Caco-2 (cell line): ENCODE results near the gene DGCR2. TPM values are rescaled to one million over a fixed set of nuclear protein-coding genes. Genes with fewer than 3 reads are reported as not detected.
"Not testable (repeated sequence)": the region's sequence is repeated elsewhere in the genome, so short reads cannot be mapped to it uniquely, and the experiment has no call there.

Experiments used
- BruUV-seq: library from RNA; stranded (reverse); fragments of 400-500 nt; replicated peaks from 2 replicates; lab custom pipeline; 2021; lab: Mats Ljungman, UMichigan
- CTCF ChIA-PET: fragments of 300-600 bp; sonication (Branson Sonifier 250); formaldehyde crosslinking; loops from one replicate; lab custom pipeline; 2022; ENCODE audit warnings: antibody characterized with exemption; lab: Charles Lee
- POLR2A ChIA-PET: fragments of 300-600 bp; sonication (Branson Sonifier 250); formaldehyde crosslinking; loops from one replicate; lab custom pipeline; 2022; ENCODE audit warnings: antibody characterized with exemption; lab: Charles Lee
- DNase-seq, 2 experiments: peaks; one replicate each; pipeline versions ENCODE4 v3.0.0 to v3.0.0-alpha.2; 2020 to 2022
- H3K27me3 ChIP-seq: replicated peaks from 2 replicates; pipeline ENCODE4 v1.6.0; 2011; ENCODE audit warnings: low read length; ENCODE audit not compliant: control insufficient read depth, insufficient read depth
- H3K36me3 ChIP-seq: 2 replicates; pipeline ENCODE4 v1.5.1; 2011; ENCODE audit warnings: low read length; ENCODE audit not compliant: control insufficient read depth, insufficient read depth
- H3K4me1 ChIP-seq: fragments of 250-450 bp; sonication (Bioruptor Pico); 2 replicates; pipeline ENCODE4 v1.5.1; 2020; ENCODE audit warnings: mild to moderate bottlenecking
- H3K4me3 ChIP-seq: 2 replicates; pipeline ENCODE4 v1.5.1; 2011; ENCODE audit warnings: low read depth, mild to moderate bottlenecking, control low read depth, low read length
- H3K9me3 ChIP-seq: fragments of 250-450 bp; sonication (Bioruptor Pico); 2 replicates; pipeline ENCODE4 v1.5.1; 2020; ENCODE audit warnings: mild to moderate bottlenecking, moderate library complexity
- H3K27ac Mint-ChIP-seq: one replicate; pipeline ENCODE4 v1.8.0; 2022; ENCODE audit warnings: mixed read lengths; ENCODE audit not compliant: unreplicated experiment
- H3K27me3 Mint-ChIP-seq: one replicate; pipeline ENCODE4 v1.8.0; 2022; ENCODE audit warnings: mixed read lengths; ENCODE audit not compliant: insufficient read depth, unreplicated experiment
- H3K36me3 Mint-ChIP-seq: one replicate; pipeline ENCODE4 v1.8.0; 2022; ENCODE audit warnings: mild to moderate bottlenecking, mixed read lengths; ENCODE audit not compliant: insufficient read depth, unreplicated experiment
- H3K4me1 Mint-ChIP-seq: one replicate; pipeline ENCODE4 v1.8.0; 2022; ENCODE audit warnings: low read depth, mixed read lengths; ENCODE audit not compliant: unreplicated experiment
- H3K4me3 Mint-ChIP-seq: one replicate; pipeline ENCODE4 v1.8.0; 2022; ENCODE audit warnings: mild to moderate bottlenecking, moderate library complexity, mixed read lengths; ENCODE audit not compliant: unreplicated experiment
- H3K9me3 Mint-ChIP-seq: one replicate; pipeline ENCODE4 v1.8.0; 2022; ENCODE audit warnings: mixed read lengths; ENCODE audit not compliant: unreplicated experiment
- CTCF ChIP-seq, 2 experiments: fragments of 200-600 bp in 1 of 2; IDR thresholded peaks; 1 replicate in 1 of 2; 2 replicates in 1 of 2; pipeline versions ENCODE4 v1.5.1 to v1.8.0; 2011 to 2022; ENCODE audit warnings: antibody characterized with exemption in 1 of 2, control low read depth in 1 of 2, inconsistent platforms in 1 of 2, low read depth in 1 of 2, low read length in 1 of 2, mild to moderate bottlenecking in 1 of 2, moderate library complexity in 1 of 2; ENCODE audit not compliant: insufficient read depth in 1 of 2, severe bottlenecking in 1 of 2, unreplicated experiment in 1 of 2
- intact Hi-C: fragments of 100-400 bp; cut with micrococcal nuclease; formaldehyde crosslinking; loops from one replicate; pipeline ENCODE4 v1.10.0; 2022; ENCODE audit not compliant: unreplicated experiment
- total RNA-seq: library from RNA; stranded (reverse); gene quantifications from 2 replicates; pipeline ENCODE4 v1.2.3, GENCODE V29; 2022

DGCR2 gene
- total RNA-seq, 1 experiment from 2014 or later, result 67.9 TPM

GRCh38 chr22:19167106-19167869 is 45.1 kb upstream of the DGCR2 start:
- no peak for TF ChIP-seq CTCF (IDR thresholded peaks at IDR 0.05; ENCODE audit: insufficient read depth in 1 of 2, low read depth in 1 of 2, low read length in 1 of 2, severe bottlenecking in 1 of 2, unreplicated experiment in 1 of 2)
- DNase-seq, result no peak
- H3K9me3 Mint-ChIP-seq, result no peaks in the 10 kb centered on the region
- H3K27ac Mint-ChIP-seq, result no peak overlapping the region
- POLR2A ChIA-PET, result no interaction called here
- peaks cover 32% of the 10 kb centered on the region for H3K4me1 ChIP-seq
- H3K36me3 Mint-ChIP-seq, result peaks cover 16% of the 10 kb centered on the region
- no peak overlapping the region for H3K4me3 Mint-ChIP-seq
- peaks cover 32% of the 10 kb centered on the region for H3K4me1 Mint-ChIP-seq
- no peak overlapping the region for H3K4me3 ChIP-seq
- no peaks in the 10 kb centered on the region for H3K27me3 ChIP-seq
- BruUV-seq, result no TSS peak
- peaks cover 2% of the 10 kb centered on the region for H3K27me3 Mint-ChIP-seq
- CTCF ChIA-PET, result interaction anchor here (2.0 kb wide), 1 partner anchor 12 kb away, joined by 13 read pairs; the partner anchor contains the start of gene SLC25A1
- H3K36me3 ChIP-seq, result no peaks in the 10 kb centered on the region
- H3K9me3 ChIP-seq, result peaks cover 5% of the 10 kb centered on the region; the same call in 1 of the 2 replicates
- intact Hi-C loops, result no loop called here

GRCh38 chr22:19166421-19166820 is 44.2 kb upstream of the DGCR2 start:
- Mint-ChIP-seq H3K27me3 (peaks cover 2% of the 10 kb centered on the region), H3K27ac (no peak overlapping the region)
- no TSS peak for BruUV-seq

GRCh38 chr22:19164425-19164824 is 42.2 kb upstream of the DGCR2 start:
- Histone ChIP-seq H3K4me1 (peaks cover 18% of the 10 kb centered on the region), H3K4me3 (no peak overlapping the region), H3K9me3 (peaks cover 5% of the 10 kb centered on the region; the same call in 1 of the 2 replicates), H3K36me3 (no peaks in the 10 kb centered on the region), H3K27me3 (no peaks in the 10 kb centered on the region)
- intact Hi-C loops, result no loop called here
- DNase-seq, result no peak
- POLR2A ChIA-PET, result no interaction called here
- no peaks in the 10 kb centered on the region for H3K9me3 Mint-ChIP-seq
- H3K36me3 Mint-ChIP-seq, result no peaks in the 10 kb centered on the region
- H3K27ac Mint-ChIP-seq, result no peak overlapping the region
- TF ChIP-seq CTCF (IDR thresholded peaks at IDR 0.05; ENCODE audit: insufficient read depth in 1 of 2, low read depth in 1 of 2, low read length in 1 of 2, severe bottlenecking in 1 of 2, unreplicated experiment in 1 of 2), result no peak
- CTCF ChIA-PET, result no interaction called here
- peaks cover 2% of the 10 kb centered on the region for H3K27me3 Mint-ChIP-seq
- peaks cover 17% of the 10 kb centered on the region for H3K4me1 Mint-ChIP-seq
- H3K4me3 Mint-ChIP-seq, result no peak overlapping the region
- no TSS peak for BruUV-seq

More at GRCh38 chr22:19166421-19166820, 44.2 kb upstream of the DGCR2 start:
- ChIA-PET CTCF (no interaction called here), POLR2A (no interaction called here)
- intact Hi-C loops, result no loop called here
- H3K4me3 Mint-ChIP-seq, result no peak overlapping the region
- Histone ChIP-seq H3K4me3 (no peak overlapping the region), H3K36me3 (no peaks in the 10 kb centered on the region), H3K9me3 (peaks cover 5% of the 10 kb centered on the region; the same call in 1 of the 2 replicates), H3K27me3 (no peaks in the 10 kb centered on the region), H3K4me1 (peaks cover 32% of the 10 kb centered on the region)
- H3K36me3 Mint-ChIP-seq, result peaks cover 7% of the 10 kb centered on the region
- H3K4me1 Mint-ChIP-seq, result peaks cover 28% of the 10 kb centered on the region
- no peaks in the 10 kb centered on the region for H3K9me3 Mint-ChIP-seq
- no peak for DNase-seq
- TF ChIP-seq CTCF (IDR thresholded peaks at IDR 0.05; ENCODE audit: insufficient read depth in 1 of 2, low read depth in 1 of 2, low read length in 1 of 2, severe bottlenecking in 1 of 2, unreplicated experiment in 1 of 2), result no peak

- H3K9me3 Mint-ChIP-seq, H3K27me3 Mint-ChIP-seq, BruUV-seq, H3K36me3 Mint-ChIP-seq, H3K4me3 ChIP-seq, H3K9me3 ChIP-seq, H3K4me3 Mint-ChIP-seq, CTCF ChIA-PET, intact Hi-C loops, H3K27ac Mint-ChIP-seq, H3K27me3 ChIP-seq, H3K36me3 ChIP-seq, POLR2A ChIA-PET, H3K4me1 Mint-ChIP-seq, H3K4me1 ChIP-seq, DNase-seq: not testable (repeated sequence)
Observed at GRCh38 chr22:19158649-19159048, 36.4 kb upstream of the DGCR2 start.

- POLR2A ChIA-PET, H3K36me3 Mint-ChIP-seq, H3K4me1 ChIP-seq, intact Hi-C loops, H3K27ac Mint-ChIP-seq, H3K27me3 ChIP-seq, H3K4me3 ChIP-seq, H3K4me1 Mint-ChIP-seq, BruUV-seq, H3K36me3 ChIP-seq, CTCF ChIA-PET, DNase-seq, H3K9me3 ChIP-seq, H3K4me3 Mint-ChIP-seq, H3K9me3 Mint-ChIP-seq: not testable (repeated sequence)
- H3K27me3 Mint-ChIP-seq, result peaks cover 11% of the 10 kb centered on the region
Observed at GRCh38 chr22:19156109-19156508, 33.9 kb upstream of the DGCR2 start.
